Esophagus muscularis mucosa (tissue), 4 donors: ENCODE measurements around the gene ATOH1. TPM values are rescaled to one million over a fixed set of nuclear protein-coding genes. Genes with fewer than 3 reads are reported as not detected.

Experiments used
- DNase-seq: peaks from one replicate; pipeline ENCODE4 v3.0.0-alpha.2; 2017; ENCODE audit errors: extremely low spot score
- H3K27ac ChIP-seq, 4 donors: fragments of 200-600 bp; sonication (generic); replicated peaks in 1 of 4; 1 replicate in 3 of 4; 2 replicates in 1 of 4; pipeline ENCODE4 v1.5.1; 2016 to 2019; ENCODE audit warnings: mild to moderate bottlenecking in 1 of 4
- H3K27me3 ChIP-seq, 4 donors: fragments of 200-600 bp; sonication (generic); one replicate each; pipeline versions ENCODE4 v1.5.1 to v1.6.0; 2016 to 2019
- H3K36me3 ChIP-seq, 4 donors: fragments of 200-600 bp; sonication (generic); one replicate each; pipeline ENCODE4 v1.5.1; 2016 to 2019
- H3K4me1 ChIP-seq, 4 donors: fragments of 200-600 bp; sonication (generic); one replicate each; pipeline ENCODE4 v1.5.1; 2016 to 2019
- H3K4me3 ChIP-seq, 4 donors: fragments of 200-600 bp; sonication (generic); 1 replicate in 2 of 4; 2 replicates in 2 of 4; pipeline ENCODE4 v1.5.1; 2016 to 2019; ENCODE audit warnings: mild to moderate bottlenecking in 4 of 4, moderate library complexity in 1 of 4
- H3K9me3 ChIP-seq, 4 donors: fragments of 200-600 bp; sonication (generic); 1 replicate in 3 of 4; 2 replicates in 1 of 4; pipeline ENCODE4 v1.5.1; 2016 to 2019
- CTCF ChIP-seq, 3 experiments: fragments of 200-600 bp in 2 of 3; fragments of 450-650 bp in 1 of 3; sonication (generic) in 2 of 3; IDR thresholded peaks; one replicate each; pipeline ENCODE4 v1.5.1; 2017 to 2019; ENCODE audit warnings: antibody characterized with exemption in 3 of 3, mild to moderate bottlenecking in 2 of 3, moderate library complexity in 1 of 3
- EP300 ChIP-seq: sonication (generic); formaldehyde crosslinking; IDR thresholded peaks from one replicate; pipeline ENCODE4 v1.6.1; 2017; ENCODE audit warnings: antibody characterized with exemption
- POLR2A ChIP-seq: fragments of 450-650 bp; IDR thresholded peaks from one replicate; pipeline ENCODE4 v1.6.1; 2017; ENCODE audit warnings: antibody characterized with exemption, moderate library complexity, mild to moderate bottlenecking, low read depth
- POLR2AphosphoS5 ChIP-seq, 2 donors: sonication (generic); formaldehyde crosslinking; IDR thresholded peaks; one replicate each; pipeline ENCODE4 v1.6.1; 2017; ENCODE audit warnings: antibody characterized with exemption in 2 of 2
- WGBS: methylation state at CpG from one replicate; pipeline ENCODE4 v1.1.5; 2018; 5-methylcytosine and 5-hydroxymethylcytosine counted together
- intact Hi-C: fragments of 100-400 bp; cut with DNase I; formaldehyde crosslinking; loops from one replicate; pipeline ENCODE4 v1.15.1; 2023
- total RNA-seq, 4 donors: library from RNA; depleted of rRNA; stranded (reverse); fragments of >200 nt; gene quantifications; one replicate each; pipeline versions ENCODE4 v1.1.0 to v1.2.1, GENCODE V29; 2016

Gene ATOH1
- total RNA-seq = not detected

- Histone ChIP-seq H3K4me1 (peaks cover 26 to 34% (median 32%) of the 10 kb centered on the region in 4 donors), H3K27ac (no peak within 1 kb of the TSS), H3K9me3 (peaks cover 0 to 4% (median 0%) of the 10 kb centered on the region in 4 donors), H3K27me3 (peaks cover 6 to 84% (median 69%) of the 10 kb centered on the region in 4 donors), H3K4me3 (peak within 1 kb of the TSS; percentile 44 to 55 (median 46)), H3K36me3 (no peaks in the 10 kb centered on the region)
- intact Hi-C loops = no loop called here
- no peak for DNase-seq
- WGBS = under 1% methylated on average over 43 of the region's 46 CpGs
- TF ChIP-seq POLR2AphosphoS5 (IDR thresholded peaks at IDR 0.05) (no peak), CTCF (IDR thresholded peaks at IDR 0.05) (no peak), POLR2A (no peak), EP300 (no peak)
Observed at GRCh38 chr4:93828332-93828994, at the start of gene ATOH1. Gene ATOH1 (plus strand): TSS chr4:93828753. CDS start chr4:93828927, 174 bp downstream.

GRCh38 chr4:93779228-93779627, 49.3 kb upstream of the ATOH1 start:
- Histone ChIP-seq H3K4me3 (no peak overlapping the region), H3K27ac (no peak overlapping the region), H3K4me1 (no peaks in the 10 kb centered on the region), H3K36me3 (no peaks in the 10 kb centered on the region), H3K9me3 (no peaks in the 10 kb centered on the region), H3K27me3 (no peaks in the 10 kb centered on the region)
- intact Hi-C loops = no loop called here
- WGBS = 77% methylated on average over 2 of the region's 2 CpGs
- DNase-seq = no peak
- TF ChIP-seq POLR2A (no peak), CTCF (IDR thresholded peaks at IDR 0.05) (no peak), EP300 (no peak), POLR2AphosphoS5 (IDR thresholded peaks at IDR 0.05) (no peak)

GRCh38 chr4:93780080-93780479, 48.5 kb upstream of the ATOH1 start:
- H3K9me3 ChIP-seq = no peaks in the 10 kb centered on the region
- 85% methylated on average over 5 of the region's 5 CpGs for WGBS
- no peak for TF ChIP-seq CTCF (IDR thresholded peaks at IDR 0.05)
- TF ChIP-seq POLR2AphosphoS5 (IDR thresholded peaks at IDR 0.05) = no peak
- TF ChIP-seq EP300 = no peak
- TF ChIP-seq POLR2A = no peak
- no peak overlapping the region for H3K27ac ChIP-seq
- no peaks in the 10 kb centered on the region for H3K27me3 ChIP-seq
- intact Hi-C loops = no loop called here
- no peak for DNase-seq
- no peaks in the 10 kb centered on the region for H3K36me3 ChIP-seq
- no peaks in the 10 kb centered on the region for H3K4me1 ChIP-seq
- H3K4me3 ChIP-seq = no peak overlapping the region

- DNase-seq = no peak
- Histone ChIP-seq H3K27ac (no peak overlapping the region), H3K4me3 (no peak overlapping the region), H3K4me1 (no peaks in the 10 kb centered on the region), H3K36me3 (no peaks in the 10 kb centered on the region), H3K27me3 (no peaks in the 10 kb centered on the region), H3K9me3 (no peaks in the 10 kb centered on the region)
- no peak for TF ChIP-seq EP300
- TF ChIP-seq POLR2AphosphoS5 (IDR thresholded peaks at IDR 0.05) = no peak
- TF ChIP-seq POLR2A = no peak
- whole genome bisulfite sequencing = 90% methylated on average over 9 of the region's 9 CpGs
- intact Hi-C loops = no loop called here
Observed at GRCh38 chr4:93781198-93781597, 47.4 kb upstream of the ATOH1 start.

- 60% methylated on average over 2 of the region's 2 CpGs for WGBS
- H3K27me3 ChIP-seq = no peaks in the 10 kb centered on the region
- H3K4me3 ChIP-seq = no peak overlapping the region
- no peaks in the 10 kb centered on the region for H3K4me1 ChIP-seq
- H3K27ac ChIP-seq = no peak overlapping the region
- intact Hi-C loops = no loop called here
- no peaks in the 10 kb centered on the region for H3K9me3 ChIP-seq
- TF ChIP-seq EP300 (no peak), POLR2A (no peak), POLR2AphosphoS5 (IDR thresholded peaks at IDR 0.05) (no peak), CTCF (IDR thresholded peaks at IDR 0.05) (no peak)
- no peak for DNase-seq
- H3K36me3 ChIP-seq = no peaks in the 10 kb centered on the region
Observed at GRCh38 chr4:93786149-93786548, 42.4 kb upstream of the ATOH1 start.
